Breast epithelium (tissue), 3 donors: ENCODE results near the gene KLHDC10.

Experiments used
- POLR2A ChIP-seq: fragments of 450-650 bp; IDR thresholded peaks from one replicate; pipeline ENCODE4 v1.6.1; 2016; ENCODE audit warnings: antibody characterized with exemption, mild to moderate bottlenecking, moderate library complexity
- POLR2AphosphoS5 ChIP-seq, 3 donors: sonication (generic); formaldehyde crosslinking; IDR thresholded peaks; one replicate each; pipeline ENCODE4 v1.6.1; 2017; ENCODE audit warnings: antibody characterized with exemption in 3 of 3
- TF ChIP-seq, protein P1 (sequence below), 3 donors: fragments of 450-650 bp; IDR thresholded peaks; one replicate each; pipeline ENCODE4 v1.5.1; 2016 to 2017; ENCODE audit warnings: antibody characterized with exemption in 3 of 3, mild to moderate bottlenecking in 3 of 3, moderate library complexity in 3 of 3

DNA sequence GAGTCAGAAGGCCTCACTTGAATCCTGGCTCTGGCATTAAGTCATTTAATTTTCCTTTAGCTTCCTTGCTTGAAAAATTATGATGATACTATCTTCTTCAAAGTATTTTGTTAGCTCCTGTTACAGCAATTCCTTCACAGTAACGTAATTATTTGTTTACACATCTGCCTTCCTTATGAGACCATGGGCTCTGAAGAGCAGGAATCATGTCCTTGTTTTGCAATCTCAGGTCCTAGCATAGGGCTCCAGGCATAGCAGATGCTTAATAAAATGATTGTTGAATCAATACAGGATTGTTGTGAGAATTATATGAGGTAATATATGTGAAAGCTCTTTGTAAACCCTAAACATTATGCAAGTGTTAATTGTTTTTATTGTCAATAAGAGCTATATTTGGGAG lies 25.5 kb downstream of the KLHDC10 start:
- TF ChIP-seq, protein P1, sequence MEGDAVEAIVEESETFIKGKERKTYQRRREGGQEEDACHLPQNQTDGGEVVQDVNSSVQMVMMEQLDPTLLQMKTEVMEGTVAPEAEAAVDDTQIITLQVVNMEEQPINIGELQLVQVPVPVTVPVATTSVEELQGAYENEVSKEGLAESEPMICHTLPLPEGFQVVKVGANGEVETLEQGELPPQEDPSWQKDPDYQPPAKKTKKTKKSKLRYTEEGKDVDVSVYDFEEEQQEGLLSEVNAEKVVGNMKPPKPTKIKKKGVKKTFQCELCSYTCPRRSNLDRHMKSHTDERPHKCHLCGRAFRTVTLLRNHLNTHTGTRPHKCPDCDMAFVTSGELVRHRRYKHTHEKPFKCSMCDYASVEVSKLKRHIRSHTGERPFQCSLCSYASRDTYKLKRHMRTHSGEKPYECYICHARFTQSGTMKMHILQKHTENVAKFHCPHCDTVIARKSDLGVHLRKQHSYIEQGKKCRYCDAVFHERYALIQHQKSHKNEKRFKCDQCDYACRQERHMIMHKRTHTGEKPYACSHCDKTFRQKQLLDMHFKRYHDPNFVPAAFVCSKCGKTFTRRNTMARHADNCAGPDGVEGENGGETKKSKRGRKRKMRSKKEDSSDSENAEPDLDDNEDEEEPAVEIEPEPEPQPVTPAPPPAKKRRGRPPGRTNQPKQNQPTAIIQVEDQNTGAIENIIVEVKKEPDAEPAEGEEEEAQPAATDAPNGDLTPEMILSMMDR (IDR thresholded peaks at IDR 0.05), result no peak
- TF ChIP-seq POLR2A, result no peak
- no peak for TF ChIP-seq POLR2AphosphoS5 (IDR thresholded peaks at IDR 0.05)
